Gastroesophageal sphincter (tissue), 3 donors: ENCODE results near the gene TDRD9.

Experiments used
- CTCF ChIP-seq, 4 experiments: fragments of 200-600 bp in 2 of 4; fragments of 450-650 bp in 2 of 4; sonication (generic) in 1 of 4; IDR thresholded peaks; one replicate each; pipeline ENCODE4 v1.5.1; 2017 to 2019; ENCODE audit warnings: antibody characterized with exemption in 4 of 4, mild to moderate bottlenecking in 2 of 4, moderate library complexity in 2 of 4
- EP300 ChIP-seq: sonication (generic); formaldehyde crosslinking; IDR thresholded peaks from one replicate; pipeline ENCODE4 v1.6.1; 2017; ENCODE audit warnings: antibody characterized with exemption, mild to moderate bottlenecking
- POLR2A ChIP-seq, 2 donors: fragments of 450-650 bp; IDR thresholded peaks; one replicate each; pipeline ENCODE4 v1.6.1; 2017; ENCODE audit warnings: antibody characterized with exemption in 2 of 2, mild to moderate bottlenecking in 2 of 2, moderate library complexity in 1 of 2
- POLR2AphosphoS5 ChIP-seq: sonication (generic); formaldehyde crosslinking; IDR thresholded peaks from one replicate; pipeline ENCODE4 v1.6.1; 2017; ENCODE audit warnings: antibody characterized with exemption

GRCh38 chr14:103960457-103961055 lies 32.3 kb downstream of the TDRD9 start:
- TF ChIP-seq CTCF (IDR thresholded peaks at IDR 0.05) (no peak), POLR2A (IDR thresholded peaks at IDR 0.05) (no peak), EP300 (no peak), POLR2AphosphoS5 (no peak)
